Measurements from ENCODE around the gene ABLIM2. TPM values are rescaled to one million over a fixed set of nuclear protein-coding genes. Genes with fewer than 3 reads are reported as not detected.

The ABLIM2 gene
- polyA plus RNA-seq, 2 of the 4 experiments (the other 2 are of a cell fraction), result 0.21 to 0.40 TPM

DNA sequence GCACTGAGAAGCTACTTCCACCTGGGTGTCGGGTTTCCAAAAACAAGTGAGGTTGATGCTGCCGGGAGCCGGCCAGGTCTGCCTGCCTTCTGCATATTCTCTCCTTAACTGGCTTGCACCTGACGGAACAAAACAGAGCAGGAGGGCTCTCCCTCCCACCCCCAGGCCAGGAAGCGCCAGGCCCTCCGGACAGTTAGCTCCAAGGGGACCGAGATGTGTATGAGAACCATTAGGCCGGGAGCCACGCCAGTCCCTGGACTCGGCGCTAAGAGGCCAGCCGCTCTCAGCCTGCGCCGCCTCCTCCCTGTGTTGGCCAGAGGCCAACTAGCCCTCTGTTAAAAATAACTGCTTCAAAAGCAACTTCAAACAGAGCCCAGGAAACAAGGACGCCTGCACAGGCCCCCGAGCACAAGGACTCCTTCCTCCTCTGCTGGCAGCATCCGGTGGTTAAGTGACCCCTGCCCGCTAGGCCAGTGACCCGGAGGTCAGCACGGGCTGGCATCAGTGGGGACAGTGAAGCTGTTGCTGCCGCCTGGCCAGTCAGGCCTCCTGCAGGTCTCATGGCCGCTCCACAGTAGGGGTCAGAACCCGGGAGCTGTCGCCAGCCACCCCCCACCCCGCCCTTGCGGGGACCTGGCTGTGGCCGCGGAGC is 107.9 kb downstream of the ABLIM2 start:
- Histone ChIP-seq H3K4me3 (no peak overlapping the region), H3K9me3 (peaks cover 11% of the 10 kb centered on the region), H3K4me2 (no peak overlapping the region), H3K27ac (no peak overlapping the region), H3K4me1 (no peaks in the 10 kb centered on the region)
- CTCF ChIA-PET, result interaction anchor here (0.6 to 1.5 kb wide), 2 partner anchors 9 to 16 kb away, joined by 3 to 4 read pairs; no protein-coding TSS in a partner anchor
- WGBS (ENCODE audit: missing lambda C conversion rate), result 69% methylated on average over 8 of the region's 28 CpGs
- no peak for ATAC-seq
- DNase-seq (ENCODE audit: low read depth in 1 of 2, low spot score in 1 of 2), result no peak
- POLR2A ChIA-PET, result interaction anchor here (0.5 to 0.7 kb wide), 3 partner anchors 10 to 158 kb away, joined by 3 to 4 read pairs (median 3); no protein-coding TSS in a partner anchor
- no peak for TF ChIP-seq RAD21 (conservative IDR thresholded peaks at IDR 0.05 in 1 of 2, IDR thresholded peaks at IDR 0.05 in 1 of 2)
- TF ChIP-seq RNF2 (IDR thresholded peaks at IDR 0.05; ENCODE audit: borderline replicate concordance, low read depth), result no peak
- TF ChIP-seq BHLHE40 (IDR thresholded peaks at IDR 0.05; ENCODE audit: low read depth, low read length), result no peak
- TF ChIP-seq PHF8 (IDR thresholded peaks at IDR 0.05; ENCODE audit: borderline replicate concordance, low read depth), result no peak
- TF ChIP-seq CBX2 (IDR thresholded peaks at IDR 0.05; ENCODE audit: borderline replicate concordance, low read depth), result no peak
- TF ChIP-seq GATA3 (IDR thresholded peaks at IDR 0.05; ENCODE audit: borderline replicate concordance), result no peak
- no peak for TF ChIP-seq MAZ (IDR thresholded peaks at IDR 0.05; ENCODE audit: borderline replicate concordance, low read depth, low read length)
- TF ChIP-seq, protein P1, sequence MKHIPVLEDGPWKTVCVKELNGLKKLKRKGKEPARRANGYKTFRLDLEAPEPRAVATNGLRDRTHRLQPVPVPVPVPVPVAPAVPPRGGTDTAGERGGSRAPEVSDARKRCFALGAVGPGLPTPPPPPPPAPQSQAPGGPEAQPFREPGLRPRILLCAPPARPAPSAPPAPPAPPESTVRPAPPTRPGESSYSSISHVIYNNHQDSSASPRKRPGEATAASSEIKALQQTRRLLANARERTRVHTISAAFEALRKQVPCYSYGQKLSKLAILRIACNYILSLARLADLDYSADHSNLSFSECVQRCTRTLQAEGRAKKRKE (CRISPR knock-in tag; IDR thresholded peaks at IDR 0.05; ENCODE audit: low read depth), result no peak
- TF ChIP-seq, protein P2, sequence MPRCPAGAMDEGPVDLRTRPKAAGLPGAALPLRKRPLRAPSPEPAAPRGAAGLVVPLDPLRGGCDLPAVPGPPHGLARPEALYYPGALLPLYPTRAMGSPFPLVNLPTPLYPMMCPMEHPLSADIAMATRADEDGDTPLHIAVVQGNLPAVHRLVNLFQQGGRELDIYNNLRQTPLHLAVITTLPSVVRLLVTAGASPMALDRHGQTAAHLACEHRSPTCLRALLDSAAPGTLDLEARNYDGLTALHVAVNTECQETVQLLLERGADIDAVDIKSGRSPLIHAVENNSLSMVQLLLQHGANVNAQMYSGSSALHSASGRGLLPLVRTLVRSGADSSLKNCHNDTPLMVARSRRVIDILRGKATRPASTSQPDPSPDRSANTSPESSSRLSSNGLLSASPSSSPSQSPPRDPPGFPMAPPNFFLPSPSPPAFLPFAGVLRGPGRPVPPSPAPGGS (IDR thresholded peaks at IDR 0.05), result no peak
- no peak for TF ChIP-seq CEBPB (IDR thresholded peaks at IDR 0.05)
- no peak for TF ChIP-seq MYC (IDR thresholded peaks at IDR 0.05; ENCODE audit: borderline replicate concordance, low read length)
- no peak for TF ChIP-seq ZFP36 (IDR thresholded peaks at IDR 0.05; ENCODE audit: borderline replicate concordance, partially characterized antibody)
- FAIRE-seq, result no peak

GRCh38 chr4:8050180-8050554 is 108.4 kb downstream of the ABLIM2 start:
- no peak overlapping the region for H3K27ac ChIP-seq
- ATAC-seq (no peak), DNase-seq (ENCODE audit: low read depth in 1 of 2, low spot score in 1 of 2) (no peak), FAIRE-seq (no peak)
- POLR2A ChIA-PET, result interaction anchor here (0.5 to 0.7 kb wide), 2 partner anchors 9 to 158 kb away, joined by 3 to 4 read pairs; no protein-coding TSS in a partner anchor
- CTCF ChIA-PET, result interaction anchor here (1.5 kb wide), 1 partner anchor 9 kb away, joined by 4 read pairs; no protein-coding TSS in a partner anchor
- no peak overlapping the region for H3K4me3 ChIP-seq
- H3K4me2 ChIP-seq, result no peak overlapping the region
- 55% methylated on average over 3 of the region's 4 CpGs for WGBS (ENCODE audit: missing lambda C conversion rate)
- peaks cover 8% of the 10 kb centered on the region for H3K9me3 ChIP-seq
- H3K4me1 ChIP-seq, result no peaks in the 10 kb centered on the region
- TF ChIP-seq JUNB (IDR thresholded peaks at IDR 0.05) (no peak), NFE2L2 (conservative IDR thresholded peaks at IDR 0.05; ENCODE audit: low read length) (no peak), KDM5A (IDR thresholded peaks at IDR 0.05) (no peak), RAD21 (conservative IDR thresholded peaks at IDR 0.05 in 1 of 2, IDR thresholded peaks at IDR 0.05 in 1 of 2) (no peak), HEYL (CRISPR knock-in tag; IDR thresholded peaks at IDR 0.05) (no peak), CBX2 (IDR thresholded peaks at IDR 0.05; ENCODE audit: borderline replicate concordance, low read depth) (no peak), FOXS1 (CRISPR knock-in tag; IDR thresholded peaks at IDR 0.05) (no peak), TP53 (CRISPR knock-in tag; IDR thresholded peaks at IDR 0.05) (no peak), ZFP36 (IDR thresholded peaks at IDR 0.05; ENCODE audit: borderline replicate concordance, partially characterized antibody) (no peak), CTCF (IDR thresholded peaks at IDR 0.05) (no peak), HOXA7 (CRISPR knock-in tag; IDR thresholded peaks at IDR 0.05) (no peak), SMC3 (IDR thresholded peaks at IDR 0.05) (no peak), ZNF302 (CRISPR knock-in tag; IDR thresholded peaks at IDR 0.05) (no peak), TFCP2L1 (CRISPR knock-in tag; IDR thresholded peaks at IDR 0.05) (no peak), POLR2A (IDR thresholded peaks at IDR 0.05; ENCODE audit: low read length) (no peak)
- TF ChIP-seq, protein P3, sequence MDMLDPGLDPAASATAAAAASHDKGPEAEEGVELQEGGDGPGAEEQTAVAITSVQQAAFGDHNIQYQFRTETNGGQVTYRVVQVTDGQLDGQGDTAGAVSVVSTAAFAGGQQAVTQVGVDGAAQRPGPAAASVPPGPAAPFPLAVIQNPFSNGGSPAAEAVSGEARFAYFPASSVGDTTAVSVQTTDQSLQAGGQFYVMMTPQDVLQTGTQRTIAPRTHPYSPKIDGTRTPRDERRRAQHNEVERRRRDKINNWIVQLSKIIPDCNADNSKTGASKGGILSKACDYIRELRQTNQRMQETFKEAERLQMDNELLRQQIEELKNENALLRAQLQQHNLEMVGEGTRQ (IDR thresholded peaks at IDR 0.05), result no peak
- TF ChIP-seq, protein P4, sequence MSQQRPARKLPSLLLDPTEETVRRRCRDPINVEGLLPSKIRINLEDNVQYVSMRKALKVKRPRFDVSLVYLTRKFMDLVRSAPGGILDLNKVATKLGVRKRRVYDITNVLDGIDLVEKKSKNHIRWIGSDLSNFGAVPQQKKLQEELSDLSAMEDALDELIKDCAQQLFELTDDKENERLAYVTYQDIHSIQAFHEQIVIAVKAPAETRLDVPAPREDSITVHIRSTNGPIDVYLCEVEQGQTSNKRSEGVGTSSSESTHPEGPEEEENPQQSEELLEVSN (IDR thresholded peaks at IDR 0.05; ENCODE audit: borderline replicate concordance, low read depth), result no peak
- TF ChIP-seq, protein P5, sequence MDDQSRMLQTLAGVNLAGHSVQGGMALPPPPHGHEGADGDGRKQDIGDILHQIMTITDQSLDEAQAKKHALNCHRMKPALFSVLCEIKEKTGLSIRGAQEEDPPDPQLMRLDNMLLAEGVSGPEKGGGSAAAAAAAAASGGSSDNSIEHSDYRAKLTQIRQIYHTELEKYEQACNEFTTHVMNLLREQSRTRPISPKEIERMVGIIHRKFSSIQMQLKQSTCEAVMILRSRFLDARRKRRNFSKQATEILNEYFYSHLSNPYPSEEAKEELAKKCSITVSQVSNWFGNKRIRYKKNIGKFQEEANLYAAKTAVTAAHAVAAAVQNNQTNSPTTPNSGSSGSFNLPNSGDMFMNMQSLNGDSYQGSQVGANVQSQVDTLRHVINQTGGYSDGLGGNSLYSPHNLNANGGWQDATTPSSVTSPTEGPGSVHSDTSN (IDR thresholded peaks at IDR 0.05), result no peak
- TF ChIP-seq, protein P6, sequence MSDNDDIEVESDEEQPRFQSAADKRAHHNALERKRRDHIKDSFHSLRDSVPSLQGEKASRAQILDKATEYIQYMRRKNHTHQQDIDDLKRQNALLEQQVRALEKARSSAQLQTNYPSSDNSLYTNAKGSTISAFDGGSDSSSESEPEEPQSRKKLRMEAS (IDR thresholded peaks at IDR 0.05), result no peak
